K562 (cell line): ENCODE results near the gene HAO2. TPM values are rescaled to one million over a fixed set of nuclear protein-coding genes. Genes with fewer than 3 reads are reported as not detected.

Source experiments
- ATAC-seq: fragments of 200-7000 bp; cut with Tn5 transposase; 3 replicates; pipeline ENCODE4 v1.9.1; 2020; ENCODE audit warnings: moderate library complexity
- BruUV-seq: library from RNA; stranded (reverse); fragments of 400-500 nt; replicated peaks from 2 replicates; lab custom pipeline; 2021; lab: Mats Ljungman, UMichigan
- CTCF ChIA-PET: fragments of 300-600 bp; formaldehyde crosslinking; extraction: SDS; loops from one replicate; lab custom pipeline; 2021; ENCODE audit warnings: low intra/inter-chr PET ratio; lab: Yijun Ruan, JAX
- POLR2A ChIA-PET: fragments of 300-600, 350-650 bp; sonication (Branson Sonifier 250); formaldehyde crosslinking; extraction: SDS; loops from one replicate; lab custom pipeline; 2021; ENCODE audit warnings: antibody characterized with exemption, inconsistent platforms; lab: Yijun Ruan, JAX
- DNase-seq, 4 experiments: peaks; one replicate each; pipeline versions ENCODE4 v3.0.0 to v3.0.0-alpha.2; 2011 to 2018; ENCODE audit warnings: low spot score in 3 of 4, mixed read lengths in 3 of 4; ENCODE audit errors: extremely low read depth in 1 of 4
- FAIRE-seq: peaks from 2 replicates; lab custom pipeline; 2011; peaks lifted over from hg19 to GRCh38; lab: Jason Lieb, UNC
- H2AFZ ChIP-seq: 2 replicates; pipeline ENCODE4 v1.6.0; 2011; ENCODE audit warnings: low read depth, low read length, control low read depth, inconsistent platforms
- H3K27ac ChIP-seq: fragments of 200-600 bp; 3 replicates; pipeline ENCODE4 v1.8.0; 2011; ENCODE audit warnings: low read depth, mild to moderate bottlenecking, control low read depth, inconsistent platforms, low read length, moderate library complexity, mixed read lengths; ENCODE audit errors: extremely low read depth
- H3K27me3 ChIP-seq, 2 experiments: fragments of 300-600 bp in 1 of 2; 2 replicates in 1 of 2; 3 replicates in 1 of 2; pipeline versions ENCODE4 v1.6.0 to v1.8.0; 2011; ENCODE audit warnings: inconsistent platforms in 2 of 2, low read length in 2 of 2, mild to moderate bottlenecking in 1 of 2, mixed read lengths in 1 of 2, moderate library complexity in 1 of 2; ENCODE audit not compliant: control insufficient read depth in 2 of 2, insufficient read depth in 2 of 2
- H3K36me3 ChIP-seq: fragments of 300-600 bp; 3 replicates; pipeline ENCODE4 v1.8.0; 2011; ENCODE audit warnings: mild to moderate bottlenecking, low read length, inconsistent platforms; ENCODE audit not compliant: control insufficient read depth, insufficient read depth
- H3K4me1 ChIP-seq, 2 experiments: fragments of 200-600 bp in 1 of 2; replicated peaks in 1 of 2; 2 replicates in 1 of 2; 3 replicates in 1 of 2; pipeline versions ENCODE4 v1.5.1 to v1.8.0; 2011; ENCODE audit warnings: inconsistent platforms in 2 of 2, low read length in 2 of 2, mild to moderate bottlenecking in 1 of 2, mixed read lengths in 1 of 2, moderate library complexity in 1 of 2; ENCODE audit not compliant: control insufficient read depth in 2 of 2, insufficient read depth in 2 of 2
- H3K4me2 ChIP-seq: 2 replicates; pipeline ENCODE4 v1.6.1; 2011; ENCODE audit warnings: low read length, control low read depth, inconsistent platforms, mixed read lengths; ENCODE audit not compliant: insufficient read depth
- H3K4me3 ChIP-seq: fragments of 200-600 bp; sonication (generic), shearing (Covaris generic); 2 replicates; pipeline ENCODE4 v1.5.1; 2016; ENCODE audit warnings: control low read depth, inconsistent platforms
- H3K79me2 ChIP-seq: fragments of 200-600 bp; 3 replicates; pipeline ENCODE4 v1.8.0; 2011; ENCODE audit warnings: low read length, inconsistent platforms; ENCODE audit not compliant: control insufficient read depth, insufficient read depth
- H3K9ac ChIP-seq, 2 experiments: 2 replicates each; pipeline versions ENCODE4 v1.6.0 to v1.6.1; 2011; ENCODE audit warnings: low read depth in 2 of 2, low read length in 2 of 2, control low read depth in 1 of 2, inconsistent platforms in 1 of 2, mild to moderate bottlenecking in 1 of 2, mixed read lengths in 1 of 2; ENCODE audit not compliant: insufficient read depth in 1 of 2
- H3K9me1 ChIP-seq: one replicate; pipeline ENCODE4 v1.6.0; 2011; ENCODE audit warnings: inconsistent platforms, mild to moderate bottlenecking, low read length, moderate library complexity; ENCODE audit not compliant: control insufficient read depth, insufficient read depth
- H3K9me3 ChIP-seq: replicated peaks from 2 replicates; pipeline ENCODE4 v1.5.1; 2011; ENCODE audit warnings: low read depth, low read length, inconsistent platforms; ENCODE audit not compliant: control insufficient read depth, insufficient read depth
- H4K20me1 ChIP-seq: replicated peaks from 2 replicates; pipeline ENCODE4 v1.6.1; 2011; ENCODE audit warnings: low read length, inconsistent platforms, mixed read lengths; ENCODE audit not compliant: control insufficient read depth, insufficient read depth
- KDM5B ChIP-seq: fragments of 200-600 bp; sonication (generic); IDR thresholded peaks from 2 replicates; pipeline ENCODE4 v1.6.1; 2012; ENCODE audit warnings: low read depth, mild to moderate bottlenecking, moderate library complexity, low read length, control low read depth, inconsistent platforms; ENCODE audit not compliant: insufficient replicate concordance
- RB1 ChIP-seq: fragments of 450-650 bp; IDR thresholded peaks from 2 replicates; pipeline ENCODE4 v1.6.1; 2017; ENCODE audit warnings: low read depth, mild to moderate bottlenecking
- SAFB ChIP-seq: fragments of 200-400 bp; formaldehyde crosslinking; IDR thresholded peaks from 2 replicates; pipeline ENCODE4 v1.6.1; 2017; ENCODE audit warnings: low read depth, low read length, borderline replicate concordance
- TCF15 ChIP-seq: fragments of 250-450 bp; sonication (Bioruptor Pico); IDR thresholded peaks from 2 replicates; pipeline ENCODE4 v1.8.0; 2022; ENCODE audit warnings: moderate library complexity, mild to moderate bottlenecking, inconsistent platforms
- ZNF217 ChIP-seq: sonication (generic); formaldehyde crosslinking; IDR thresholded peaks from 2 replicates; pipeline ENCODE4 v1.8.0; 2022; ENCODE audit warnings: mild to moderate bottlenecking, missing genetic modification reagents
- ZNF512 ChIP-seq: IDR thresholded peaks from 2 replicates; pipeline ENCODE4 v1.6.1; 2016; ENCODE audit warnings: missing genetic modification characterization, missing compliant biosample characterization
- in situ Hi-C: fragments of 300-500 bp; cut with MboI; formaldehyde crosslinking; loops from 4 replicates; pipeline ENCODE4 v1.15.0; 2018; ENCODE audit warnings: inconsistent platforms, mixed read lengths
- intact Hi-C: fragments of 100-400 bp; cut with micrococcal nuclease; formaldehyde crosslinking; loops from 2 replicates; pipeline ENCODE4 v1.14.2; 2022
- polyA plus RNA-seq, 8 experiments: library from polyadenylated mRNA; depleted of rRNA in 4 of 8; stranded (reverse) in 5 of 8; unstranded in 3 of 8; fragments of >200 nt; fragmentation: Nextera tagmentation in 2 of 8; fragmentation: Illumina TruSeq in 1 of 8; extraction: Ambion mirVana in 2 of 8; extraction: Trizol in 1 of 8; gene quantifications; 2 replicates each; pipeline versions ENCODE4 v1.2.1 to v1.2.3, GENCODE V29; 2011 to 2014; ENCODE audit warnings: inconsistent platforms in 1 of 8, missing spikeins in 1 of 8
- total RNA-seq, 7 experiments: library from RNA; depleted of rRNA in 6 of 7; stranded (reverse); fragments of >200 nt in 6 of 7; fragmentation: Illumina TruSeq in 2 of 7; extraction: Trizol in 2 of 7; gene quantifications; 2 replicates each; pipeline versions ENCODE4 v1.2.1 to v1.2.3, GENCODE V29; 2011 to 2021; ENCODE audit warnings: low replicate concordance in 1 of 7

Gene HAO2
- total and polyA plus RNA-seq, 9 of the 15 experiments (the other 6 are each of a cell fraction or from before 2014, with no cell fraction given) = not detected

DNA sequence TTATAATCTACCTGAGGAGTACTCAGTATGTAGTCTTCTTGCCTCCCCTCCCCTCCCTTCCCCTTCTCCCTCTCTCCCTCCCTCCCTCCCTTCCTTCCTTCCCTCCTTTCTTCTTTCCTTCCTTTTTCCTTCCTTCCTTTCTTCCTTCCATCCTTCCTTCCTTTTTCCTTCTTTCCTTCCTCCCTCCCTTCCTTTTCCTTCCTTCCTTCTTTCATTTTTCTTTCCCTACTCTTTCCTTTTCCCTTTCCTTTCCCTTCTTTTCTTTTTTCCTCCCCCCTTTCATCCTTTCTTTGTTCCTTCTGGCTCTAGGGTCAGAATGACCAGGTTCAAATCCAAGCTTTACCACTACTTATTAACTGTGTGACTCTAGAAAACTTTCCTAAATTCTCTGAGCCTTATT is 48.5 kb upstream of the HAO2 start:
- no peak overlapping the region for H3K4me2 ChIP-seq
- BruUV-seq = no TSS peak
- ATAC-seq = no peak
- H3K27ac ChIP-seq = no peak overlapping the region
- no peak overlapping the region for H3K9ac ChIP-seq
- H3K4me3 ChIP-seq = no peak overlapping the region
- H2AFZ ChIP-seq = no peak overlapping the region
- H3K79me2 ChIP-seq = no peaks in the 10 kb centered on the region
- no peak for DNase-seq
- H3K36me3 ChIP-seq = no peaks in the 10 kb centered on the region
- peak; percentile 74; the same call in 1 of the 2 replicates for TF ChIP-seq ZNF512
- no peak for TF ChIP-seq RB1
- no peak for TF ChIP-seq KDM5B
- TF ChIP-seq SAFB = no peak
- TF ChIP-seq ZNF217 (CRISPR knock-in tag) = no peak
- no peak for TF ChIP-seq TCF15 (CRISPR knock-in tag)
- no peaks in the 10 kb centered on the region for H4K20me1 ChIP-seq
- no peaks in the 10 kb centered on the region for H3K9me3 ChIP-seq
- no peaks in the 10 kb centered on the region for H3K4me1 ChIP-seq
- intact Hi-C loops (no loop called here), in situ Hi-C loops (no loop called here)
- ChIA-PET POLR2A (no interaction called here), CTCF (no interaction called here)
- FAIRE-seq = no peak
- peaks cover 5 to 6% of the 10 kb centered on the region in 2 experiments; a peak in 2 of 5 replicates for H3K27me3 ChIP-seq
- H3K9me1 ChIP-seq = no peaks in the 10 kb centered on the region
